Endothelial cell of umbilical vein (primary cell): ENCODE results near the gene SUPT5H. TPM values are rescaled to one million over a fixed set of nuclear protein-coding genes. Genes with fewer than 3 reads are reported as not detected.

ENCODE experiments used
- BruUV-seq: library from RNA; stranded (reverse); fragments of 400-500 nt; replicated peaks from 2 replicates; lab custom pipeline; 2021; lab: Mats Ljungman, UMichigan
- CTCF ChIA-PET: fragments of 300-600, 350-600 bp; sonication (Branson Sonifier 250); formaldehyde crosslinking; loops from one replicate; lab custom pipeline; 2021; ENCODE audit warnings: antibody characterized with exemption, inconsistent platforms; lab: Charles Lee
- POLR2A ChIA-PET: fragments of 300-600, 350-600 bp; sonication (Branson Sonifier 250); formaldehyde crosslinking; loops from one replicate; lab custom pipeline; 2021; ENCODE audit warnings: antibody characterized with exemption, inconsistent platforms; lab: Charles Lee
- DNase-seq: peaks from one replicate; pipeline ENCODE4 v3.0.0-alpha.2; 2011; ENCODE audit warnings: low read depth, low spot score
- FAIRE-seq: peaks from 2 replicates; lab custom pipeline; 2011; peaks lifted over from hg19 to GRCh38; lab: Jason Lieb, UNC
- H2AFZ ChIP-seq: 2 replicates; pipeline ENCODE4 v1.6.0; 2012; ENCODE audit warnings: low read depth, low read length, control low read depth, inconsistent platforms
- H3K27ac ChIP-seq: 2 replicates; pipeline ENCODE4 v1.5.1; 2011; ENCODE audit warnings: low read depth, mild to moderate bottlenecking, control low read depth, low read length, moderate library complexity; ENCODE audit not compliant: insufficient read depth
- H3K27me3 ChIP-seq, 2 experiments: 2 replicates each; pipeline versions ENCODE4 v1.6.0 to v1.6.1; 2011; ENCODE audit warnings: low read length in 2 of 2, mixed read lengths in 1 of 2; ENCODE audit not compliant: control insufficient read depth in 2 of 2, insufficient read depth in 2 of 2
- H3K36me3 ChIP-seq, 2 experiments: 2 replicates in 1 of 2; 3 replicates in 1 of 2; pipeline ENCODE4 v1.5.1; 2011; ENCODE audit warnings: low read length in 2 of 2, mild to moderate bottlenecking in 1 of 2, moderate library complexity in 1 of 2; ENCODE audit not compliant: control insufficient read depth in 2 of 2, insufficient read depth in 2 of 2; ENCODE audit errors: extremely low read depth in 1 of 2
- H3K4me1 ChIP-seq: 3 replicates; pipeline ENCODE4 v1.5.1; 2011; ENCODE audit warnings: mild to moderate bottlenecking, low read length; ENCODE audit not compliant: control insufficient read depth, insufficient read depth; ENCODE audit errors: extremely low read depth
- H3K4me2 ChIP-seq: 2 replicates; pipeline ENCODE4 v1.6.1; 2011; ENCODE audit warnings: low read length, control low read depth, mixed read lengths; ENCODE audit not compliant: insufficient read depth
- H3K4me3 ChIP-seq, 3 experiments: fragments of 200-600 bp in 1 of 3; sonication (generic), shearing (Covaris generic) in 1 of 3; replicated peaks in 1 of 3; 2 replicates each; pipeline ENCODE4 v1.5.1; 2011 to 2016; ENCODE audit warnings: control low read depth in 3 of 3, low read length in 3 of 3, mild to moderate bottlenecking in 2 of 3, inconsistent platforms in 1 of 3, low read depth in 1 of 3, moderate library complexity in 1 of 3; ENCODE audit not compliant: insufficient read depth in 1 of 3
- H3K79me2 ChIP-seq: 2 replicates; pipeline ENCODE4 v1.6.0; 2012; ENCODE audit warnings: low read length, inconsistent platforms; ENCODE audit not compliant: control insufficient read depth, insufficient read depth
- H3K9ac ChIP-seq: replicated peaks from 2 replicates; pipeline ENCODE3; 2011; ENCODE audit warnings: low read length, control low read depth; ENCODE audit not compliant: insufficient read depth; ENCODE audit errors: extremely low read depth
- H3K9me1 ChIP-seq: replicated peaks from 3 replicates; pipeline ENCODE4 v1.6.0; 2011; ENCODE audit warnings: mild to moderate bottlenecking, low read length; ENCODE audit not compliant: control insufficient read depth, insufficient read depth; ENCODE audit errors: extremely low read depth
- H3K9me3 ChIP-seq: replicated peaks from 2 replicates; pipeline ENCODE4 v1.5.1; 2012; ENCODE audit warnings: low read length, inconsistent platforms; ENCODE audit not compliant: control insufficient read depth, insufficient read depth
- H4K20me1 ChIP-seq: replicated peaks from 2 replicates; pipeline ENCODE3; 2011; ENCODE audit warnings: mild to moderate bottlenecking, low read length; ENCODE audit not compliant: control insufficient read depth, insufficient read depth; ENCODE audit errors: extremely low read depth
- EZH2 ChIP-seq: IDR thresholded peaks from 2 replicates; pipeline ENCODE4 v1.6.1; 2012; ENCODE audit warnings: borderline replicate concordance, low read depth, mild to moderate bottlenecking, moderate library complexity, low read length, inconsistent platforms; ENCODE audit not compliant: severe bottlenecking
- FOS ChIP-seq: IDR thresholded peaks from 2 replicates; pipeline ENCODE4 v1.6.1; 2011; ENCODE audit warnings: mild to moderate bottlenecking, low read length, moderate library complexity, borderline replicate concordance; ENCODE audit not compliant: insufficient read depth
- JUN ChIP-seq: IDR thresholded peaks from 2 replicates; pipeline ENCODE4 v1.6.1; 2011; ENCODE audit warnings: borderline replicate concordance, low read depth; ENCODE audit not compliant: insufficient read length, insufficient read depth
- MYC ChIP-seq: IDR thresholded peaks from one replicate; pipeline ENCODE4 v1.6.1; 2011; ENCODE audit warnings: mild to moderate bottlenecking, low read depth, low read length
- POLR2A ChIP-seq: IDR thresholded peaks from 2 replicates; pipeline ENCODE4 v1.6.1; 2012; ENCODE audit warnings: low read depth, mild to moderate bottlenecking, control low read depth, low read length
- POLR2AphosphoS5 ChIP-seq: IDR thresholded peaks from 2 replicates; pipeline ENCODE4 v1.6.1; 2012; ENCODE audit warnings: low read depth, mild to moderate bottlenecking, control low read depth, low read length, moderate library complexity; ENCODE audit not compliant: insufficient read depth
- dilution Hi-C: fragments of 300-500 bp; cut with MboI; formaldehyde crosslinking; loops from one replicate; pipeline ENCODE4 v1.15.0; 2019; ENCODE audit warnings: low sequenced_read_pairs; ENCODE audit not compliant: extremely low pct_ligation_motif_present
- intact Hi-C: fragments of 100-400 bp; cut with micrococcal nuclease; formaldehyde crosslinking; loops from one replicate; pipeline ENCODE4 v1.10.0; 2022
- polyA plus RNA-seq, 4 experiments: library from polyadenylated mRNA; depleted of rRNA in 3 of 4; stranded (reverse) in 3 of 4; unstranded in 1 of 4; fragments of >200 nt; gene quantifications; 2 replicates each; pipeline versions ENCODE4 v1.2.1 to v1.2.3, GENCODE V29; 2011 to 2012; ENCODE audit warnings: missing spikeins in 1 of 4
- total RNA-seq: library from RNA; stranded (reverse); gene quantifications from 2 replicates; pipeline ENCODE4 v1.2.3, GENCODE V29; 2021
- TF ChIP-seq, protein P1 (sequence below), 2 donors: IDR thresholded peaks; 1 replicate in 1 of 2; 2 replicates in 1 of 2; pipeline ENCODE4 v1.5.1; 2011; ENCODE audit warnings: low read length in 2 of 2, mild to moderate bottlenecking in 2 of 2, moderate library complexity in 2 of 2, control low read depth in 1 of 2, inconsistent platforms in 1 of 2, low read depth in 1 of 2; ENCODE audit not compliant: insufficient read depth in 1 of 2; ENCODE audit errors: extremely low read depth in 1 of 2
- TF ChIP-seq, protein P2 (sequence below): IDR thresholded peaks from 2 replicates; pipeline ENCODE4 v1.6.1; 2011; ENCODE audit not compliant: insufficient read depth, insufficient read length

Gene SUPT5H
- total and polyA plus RNA-seq, 2 donors (not counting 3 experiments of a cell fraction or from before 2014, with no cell fraction given), result 87.6 to 120 TPM

- Histone ChIP-seq H4K20me1 (no peaks in the 10 kb centered on the region), H3K79me2 (no peaks in the 10 kb centered on the region), H3K4me3 (no peak overlapping the region), H3K9me3 (no peaks in the 10 kb centered on the region), H3K9ac (no peak overlapping the region), H3K4me1 (peaks cover 9% of the 10 kb centered on the region), H3K9me1 (no peaks in the 10 kb centered on the region), H3K27ac (no peak overlapping the region), H3K36me3 (no peaks in the 10 kb centered on the region), H3K27me3 (peaks cover 25 to 27% of the 10 kb centered on the region in 2 experiments), H3K4me2 (no peak overlapping the region), H2AFZ (no peak overlapping the region)
- BruUV-seq, result no TSS peak
- CTCF ChIA-PET, result interaction anchor here (0.7 to 1.1 kb wide), 2 partner anchors 26 to 172 kb away, joined by 3 to 7 read pairs; no protein-coding TSS in a partner anchor
- DNase-seq (no peak), FAIRE-seq (no peak)
- dilution Hi-C loops (no loop called here), intact Hi-C loops (no loop called here)
- POLR2A ChIA-PET, result interaction anchor here (0.7 kb wide), 1 partner anchor 10 kb away, joined by 8 read pairs; no protein-coding TSS in a partner anchor
- TF ChIP-seq EZH2, result no peak
- TF ChIP-seq, protein P1, sequence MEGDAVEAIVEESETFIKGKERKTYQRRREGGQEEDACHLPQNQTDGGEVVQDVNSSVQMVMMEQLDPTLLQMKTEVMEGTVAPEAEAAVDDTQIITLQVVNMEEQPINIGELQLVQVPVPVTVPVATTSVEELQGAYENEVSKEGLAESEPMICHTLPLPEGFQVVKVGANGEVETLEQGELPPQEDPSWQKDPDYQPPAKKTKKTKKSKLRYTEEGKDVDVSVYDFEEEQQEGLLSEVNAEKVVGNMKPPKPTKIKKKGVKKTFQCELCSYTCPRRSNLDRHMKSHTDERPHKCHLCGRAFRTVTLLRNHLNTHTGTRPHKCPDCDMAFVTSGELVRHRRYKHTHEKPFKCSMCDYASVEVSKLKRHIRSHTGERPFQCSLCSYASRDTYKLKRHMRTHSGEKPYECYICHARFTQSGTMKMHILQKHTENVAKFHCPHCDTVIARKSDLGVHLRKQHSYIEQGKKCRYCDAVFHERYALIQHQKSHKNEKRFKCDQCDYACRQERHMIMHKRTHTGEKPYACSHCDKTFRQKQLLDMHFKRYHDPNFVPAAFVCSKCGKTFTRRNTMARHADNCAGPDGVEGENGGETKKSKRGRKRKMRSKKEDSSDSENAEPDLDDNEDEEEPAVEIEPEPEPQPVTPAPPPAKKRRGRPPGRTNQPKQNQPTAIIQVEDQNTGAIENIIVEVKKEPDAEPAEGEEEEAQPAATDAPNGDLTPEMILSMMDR (IDR thresholded peaks at IDR 0.05; ENCODE audit: extremely low read depth in 1 of 2, insufficient read depth in 1 of 2, low read depth in 1 of 2, low read length in 2 of 2), result no peak
- TF ChIP-seq, protein P2, sequence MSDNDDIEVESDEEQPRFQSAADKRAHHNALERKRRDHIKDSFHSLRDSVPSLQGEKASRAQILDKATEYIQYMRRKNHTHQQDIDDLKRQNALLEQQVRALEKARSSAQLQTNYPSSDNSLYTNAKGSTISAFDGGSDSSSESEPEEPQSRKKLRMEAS, result no peak
Observed at GRCh38 chr19:39500543-39500942, 55.2 kb downstream of the SUPT5H start.

GRCh38 chr19:39501340-39501739 is 56.0 kb downstream of the SUPT5H start:
- BruUV-seq, result no TSS peak
- TF ChIP-seq JUN, result no peak
- no peak for TF ChIP-seq FOS
- TF ChIP-seq, protein P2, result no peak
- TF ChIP-seq MYC, result no peak
- no peak for TF ChIP-seq POLR2A
- no peak for TF ChIP-seq EZH2
- no peak for TF ChIP-seq POLR2AphosphoS5
- TF ChIP-seq, protein P1 (IDR thresholded peaks at IDR 0.05; ENCODE audit: extremely low read depth in 1 of 2, insufficient read depth in 1 of 2, low read depth in 1 of 2, low read length in 2 of 2), result no peak
- FAIRE-seq, result no peak
- Histone ChIP-seq H3K79me2 (no peaks in the 10 kb centered on the region), H3K4me2 (no peak overlapping the region), H3K27me3 (peaks cover 25 to 28% of the 10 kb centered on the region in 2 experiments), H3K27ac (no peak overlapping the region), H3K4me3 (no peak overlapping the region), H3K4me1 (peaks cover 9% of the 10 kb centered on the region), H3K9ac (no peak overlapping the region), H3K36me3 (no peaks in the 10 kb centered on the region), H3K9me1 (no peaks in the 10 kb centered on the region), H2AFZ (no peak overlapping the region), H3K9me3 (no peaks in the 10 kb centered on the region), H4K20me1 (no peaks in the 10 kb centered on the region)
- dilution Hi-C loops, result no loop called here
- no peak for DNase-seq
- POLR2A ChIA-PET, result no interaction called here
- CTCF ChIA-PET, result interaction anchor here (0.7 to 1.1 kb wide), 2 partner anchors 27 to 171 kb away, joined by 3 to 7 read pairs; no protein-coding TSS in a partner anchor
- intact Hi-C loops, result no loop called here
